Measurements from ENCODE around the gene PIGC.

PIGC gene

GRCh38 chr1:172443666-172444453 lies at the start of gene PIGC:
Gene PIGC (minus strand): TSS chr1:172444069. CDS start chr1:172442622, 1,447 bp downstream.
- DNase-seq = peak; percentile 95

GRCh38 chr1:172492421-172492820 lies 48.6 kb upstream of the PIGC start:
- DNase-seq = no peak

GRCh38 chr1:172489847-172490246 lies 46.0 kb upstream of the PIGC start:
- DNase-seq = no peak

- no peak for DNase-seq
Measured at GRCh38 chr1:172488393-172488792, 44.5 kb upstream of the PIGC start.

- peak; percentile 48 for DNase-seq
Measured at GRCh38 chr1:172487550-172487949, 43.7 kb upstream of the PIGC start.

GRCh38 chr1:172486805-172487454 lies 43.1 kb upstream of the PIGC start:
- DNase-seq = no peak

GRCh38 chr1:172485626-172486025 lies 41.8 kb upstream of the PIGC start:
- no peak for DNase-seq

GRCh38 chr1:172484252-172484651 lies 40.4 kb upstream of the PIGC start:
- peak; percentile 15 for DNase-seq

GRCh38 chr1:172483448-172483847 lies 39.6 kb upstream of the PIGC start:
- no peak for DNase-seq

GRCh38 chr1:172482044-172482443 lies 38.2 kb upstream of the PIGC start:
- no peak for DNase-seq

GRCh38 chr1:172480431-172480830 lies 36.6 kb upstream of the PIGC start:
- DNase-seq = no peak

GRCh38 chr1:172478485-172478884 lies 34.6 kb upstream of the PIGC start:
- no peak for DNase-seq

GRCh38 chr1:172477741-172478140 lies 33.9 kb upstream of the PIGC start:
- DNase-seq = no peak

GRCh38 chr1:172477216-172477615 lies 33.3 kb upstream of the PIGC start:
- DNase-seq = no peak

GRCh38 chr1:172476218-172476811 lies 32.4 kb upstream of the PIGC start:
- peak; percentile 14 for DNase-seq

GRCh38 chr1:172473842-172474241 lies 30.0 kb upstream of the PIGC start:
- no peak for DNase-seq

GRCh38 chr1:172473302-172473701 lies 29.4 kb upstream of the PIGC start:
- DNase-seq = no peak

- DNase-seq = no peak
Measured at GRCh38 chr1:172472495-172472894, 28.6 kb upstream of the PIGC start.

GRCh38 chr1:172471666-172472065 lies 27.8 kb upstream of the PIGC start:
- no peak for DNase-seq

- no peak for DNase-seq
Measured at GRCh38 chr1:172470149-172470548, 26.3 kb upstream of the PIGC start.

GRCh38 chr1:172469717-172470116 lies 25.8 kb upstream of the PIGC start:
- DNase-seq = no peak

GRCh38 chr1:172468296-172468695 lies 24.4 kb upstream of the PIGC start:
- DNase-seq = no peak

- DNase-seq = no peak
Measured at GRCh38 chr1:172467446-172467845, 23.6 kb upstream of the PIGC start.

GRCh38 chr1:172466795-172467407 lies 23.0 kb upstream of the PIGC start:
- no peak for DNase-seq
